Endothelial cell of umbilical vein (primary cell): ENCODE data around the gene THTPA. TPM values are rescaled to one million over a fixed set of nuclear protein-coding genes. Genes with fewer than 3 reads are reported as not detected.

Experiments
- BruUV-seq: library from RNA; stranded (reverse); fragments of 400-500 nt; replicated peaks from 2 replicates; lab custom pipeline; 2021; lab: Mats Ljungman, UMichigan
- CTCF ChIA-PET: fragments of 300-600, 350-600 bp; sonication (Branson Sonifier 250); formaldehyde crosslinking; loops from one replicate; lab custom pipeline; 2021; ENCODE audit warnings: antibody characterized with exemption, inconsistent platforms; lab: Charles Lee
- POLR2A ChIA-PET: fragments of 300-600, 350-600 bp; sonication (Branson Sonifier 250); formaldehyde crosslinking; loops from one replicate; lab custom pipeline; 2021; ENCODE audit warnings: antibody characterized with exemption, inconsistent platforms; lab: Charles Lee
- DNase-seq: peaks from one replicate; pipeline ENCODE4 v3.0.0-alpha.2; 2011; ENCODE audit warnings: low read depth, low spot score
- FAIRE-seq: peaks from 2 replicates; lab custom pipeline; 2011; peaks lifted over from hg19 to GRCh38; lab: Jason Lieb, UNC
- H2AFZ ChIP-seq: 2 replicates; pipeline ENCODE4 v1.6.0; 2012; ENCODE audit warnings: low read depth, low read length, control low read depth, inconsistent platforms
- H3K27ac ChIP-seq: 2 replicates; pipeline ENCODE4 v1.5.1; 2011; ENCODE audit warnings: low read depth, mild to moderate bottlenecking, control low read depth, low read length, moderate library complexity; ENCODE audit not compliant: insufficient read depth
- H3K27me3 ChIP-seq, 2 experiments: 2 replicates each; pipeline versions ENCODE4 v1.6.0 to v1.6.1; 2011; ENCODE audit warnings: low read length in 2 of 2, mixed read lengths in 1 of 2; ENCODE audit not compliant: control insufficient read depth in 2 of 2, insufficient read depth in 2 of 2
- H3K36me3 ChIP-seq, 2 experiments: 2 replicates in 1 of 2; 3 replicates in 1 of 2; pipeline ENCODE4 v1.5.1; 2011; ENCODE audit warnings: low read length in 2 of 2, mild to moderate bottlenecking in 1 of 2, moderate library complexity in 1 of 2; ENCODE audit not compliant: control insufficient read depth in 2 of 2, insufficient read depth in 2 of 2; ENCODE audit errors: extremely low read depth in 1 of 2
- H3K4me1 ChIP-seq: 3 replicates; pipeline ENCODE4 v1.5.1; 2011; ENCODE audit warnings: mild to moderate bottlenecking, low read length; ENCODE audit not compliant: control insufficient read depth, insufficient read depth; ENCODE audit errors: extremely low read depth
- H3K4me2 ChIP-seq: 2 replicates; pipeline ENCODE4 v1.6.1; 2011; ENCODE audit warnings: low read length, control low read depth, mixed read lengths; ENCODE audit not compliant: insufficient read depth
- H3K4me3 ChIP-seq, 3 experiments: fragments of 200-600 bp in 1 of 3; sonication (generic), shearing (Covaris generic) in 1 of 3; replicated peaks in 1 of 3; 2 replicates each; pipeline ENCODE4 v1.5.1; 2011 to 2016; ENCODE audit warnings: control low read depth in 3 of 3, low read length in 3 of 3, mild to moderate bottlenecking in 2 of 3, inconsistent platforms in 1 of 3, low read depth in 1 of 3, moderate library complexity in 1 of 3; ENCODE audit not compliant: insufficient read depth in 1 of 3
- H3K79me2 ChIP-seq: 2 replicates; pipeline ENCODE4 v1.6.0; 2012; ENCODE audit warnings: low read length, inconsistent platforms; ENCODE audit not compliant: control insufficient read depth, insufficient read depth
- H3K9ac ChIP-seq: replicated peaks from 2 replicates; pipeline ENCODE3; 2011; ENCODE audit warnings: low read length, control low read depth; ENCODE audit not compliant: insufficient read depth; ENCODE audit errors: extremely low read depth
- H3K9me1 ChIP-seq: replicated peaks from 3 replicates; pipeline ENCODE4 v1.6.0; 2011; ENCODE audit warnings: mild to moderate bottlenecking, low read length; ENCODE audit not compliant: control insufficient read depth, insufficient read depth; ENCODE audit errors: extremely low read depth
- H3K9me3 ChIP-seq: replicated peaks from 2 replicates; pipeline ENCODE4 v1.5.1; 2012; ENCODE audit warnings: low read length, inconsistent platforms; ENCODE audit not compliant: control insufficient read depth, insufficient read depth
- H4K20me1 ChIP-seq: replicated peaks from 2 replicates; pipeline ENCODE3; 2011; ENCODE audit warnings: mild to moderate bottlenecking, low read length; ENCODE audit not compliant: control insufficient read depth, insufficient read depth; ENCODE audit errors: extremely low read depth
- EZH2 ChIP-seq: IDR thresholded peaks from 2 replicates; pipeline ENCODE4 v1.6.1; 2012; ENCODE audit warnings: borderline replicate concordance, low read depth, mild to moderate bottlenecking, moderate library complexity, low read length, inconsistent platforms; ENCODE audit not compliant: severe bottlenecking
- FOS ChIP-seq: IDR thresholded peaks from 2 replicates; pipeline ENCODE4 v1.6.1; 2011; ENCODE audit warnings: mild to moderate bottlenecking, low read length, moderate library complexity, borderline replicate concordance; ENCODE audit not compliant: insufficient read depth
- GATA2 ChIP-seq: IDR thresholded peaks from 2 replicates; pipeline ENCODE4 v1.7.0; 2011; ENCODE audit warnings: low read depth, mild to moderate bottlenecking, moderate library complexity, mixed read lengths, low read length; ENCODE audit not compliant: insufficient read length, insufficient read depth
- JUN ChIP-seq: IDR thresholded peaks from 2 replicates; pipeline ENCODE4 v1.6.1; 2011; ENCODE audit warnings: borderline replicate concordance, low read depth; ENCODE audit not compliant: insufficient read length, insufficient read depth
- MAX ChIP-seq: IDR thresholded peaks from 2 replicates; pipeline ENCODE4 v1.6.1; 2011; ENCODE audit not compliant: insufficient read depth, insufficient read length
- MYC ChIP-seq: IDR thresholded peaks from one replicate; pipeline ENCODE4 v1.6.1; 2011; ENCODE audit warnings: mild to moderate bottlenecking, low read depth, low read length
- POLR2A ChIP-seq: IDR thresholded peaks from 2 replicates; pipeline ENCODE4 v1.6.1; 2012; ENCODE audit warnings: low read depth, mild to moderate bottlenecking, control low read depth, low read length
- POLR2AphosphoS5 ChIP-seq: IDR thresholded peaks from 2 replicates; pipeline ENCODE4 v1.6.1; 2012; ENCODE audit warnings: low read depth, mild to moderate bottlenecking, control low read depth, low read length, moderate library complexity; ENCODE audit not compliant: insufficient read depth
- dilution Hi-C: fragments of 300-500 bp; cut with MboI; formaldehyde crosslinking; loops from one replicate; pipeline ENCODE4 v1.15.0; 2019; ENCODE audit warnings: low sequenced_read_pairs; ENCODE audit not compliant: extremely low pct_ligation_motif_present
- intact Hi-C: fragments of 100-400 bp; cut with micrococcal nuclease; formaldehyde crosslinking; loops from one replicate; pipeline ENCODE4 v1.10.0; 2022
- polyA plus RNA-seq, 4 experiments: library from polyadenylated mRNA; depleted of rRNA in 3 of 4; stranded (reverse) in 3 of 4; unstranded in 1 of 4; fragments of >200 nt; gene quantifications; 2 replicates each; pipeline versions ENCODE4 v1.2.1 to v1.2.3, GENCODE V29; 2011 to 2012; ENCODE audit warnings: missing spikeins in 1 of 4
- total RNA-seq: library from RNA; stranded (reverse); gene quantifications from 2 replicates; pipeline ENCODE4 v1.2.3, GENCODE V29; 2021
- TF ChIP-seq, protein P1 (sequence below), 2 donors: IDR thresholded peaks; 1 replicate in 1 of 2; 2 replicates in 1 of 2; pipeline ENCODE4 v1.5.1; 2011; ENCODE audit warnings: low read length in 2 of 2, mild to moderate bottlenecking in 2 of 2, moderate library complexity in 2 of 2, control low read depth in 1 of 2, inconsistent platforms in 1 of 2, low read depth in 1 of 2; ENCODE audit not compliant: insufficient read depth in 1 of 2; ENCODE audit errors: extremely low read depth in 1 of 2

Gene THTPA
- total and polyA plus RNA-seq, 2 donors (not counting 3 experiments of a cell fraction or from before 2014, with no cell fraction given): 10.8 to 12.5 TPM

GRCh38 chr14:23572524-23572828 lies 16.4 kb downstream of the THTPA start:
- ChIA-PET POLR2A (no interaction called here), CTCF (interaction anchor here (1.6 to 3.6 kb wide), 2 partner anchors 14 to 16 kb away, joined by 5 to 12 read pairs; no protein-coding TSS in a partner anchor)
- Histone ChIP-seq H3K36me3 (no peaks in the 10 kb centered on the region), H2AFZ (no peak overlapping the region), H3K27me3 (peaks cover 24 to 34% of the 10 kb centered on the region in 2 experiments), H3K9me3 (no peaks in the 10 kb centered on the region), H3K27ac (no peak overlapping the region), H3K4me1 (no peaks in the 10 kb centered on the region), H3K4me2 (no peak overlapping the region), H3K4me3 (no peak overlapping the region), H3K9ac (no peak overlapping the region), H3K79me2 (no peaks in the 10 kb centered on the region), H3K9me1 (no peaks in the 10 kb centered on the region), H4K20me1 (no peaks in the 10 kb centered on the region)
- dilution Hi-C loops (no loop called here), intact Hi-C loops (no loop called here)
- BruUV-seq: no TSS peak
- TF ChIP-seq JUN (no peak), MAX (no peak), GATA2 (no peak), POLR2AphosphoS5 (no peak), FOS (no peak), EZH2 (no peak), MYC (no peak), POLR2A (no peak)
- TF ChIP-seq, protein P1, sequence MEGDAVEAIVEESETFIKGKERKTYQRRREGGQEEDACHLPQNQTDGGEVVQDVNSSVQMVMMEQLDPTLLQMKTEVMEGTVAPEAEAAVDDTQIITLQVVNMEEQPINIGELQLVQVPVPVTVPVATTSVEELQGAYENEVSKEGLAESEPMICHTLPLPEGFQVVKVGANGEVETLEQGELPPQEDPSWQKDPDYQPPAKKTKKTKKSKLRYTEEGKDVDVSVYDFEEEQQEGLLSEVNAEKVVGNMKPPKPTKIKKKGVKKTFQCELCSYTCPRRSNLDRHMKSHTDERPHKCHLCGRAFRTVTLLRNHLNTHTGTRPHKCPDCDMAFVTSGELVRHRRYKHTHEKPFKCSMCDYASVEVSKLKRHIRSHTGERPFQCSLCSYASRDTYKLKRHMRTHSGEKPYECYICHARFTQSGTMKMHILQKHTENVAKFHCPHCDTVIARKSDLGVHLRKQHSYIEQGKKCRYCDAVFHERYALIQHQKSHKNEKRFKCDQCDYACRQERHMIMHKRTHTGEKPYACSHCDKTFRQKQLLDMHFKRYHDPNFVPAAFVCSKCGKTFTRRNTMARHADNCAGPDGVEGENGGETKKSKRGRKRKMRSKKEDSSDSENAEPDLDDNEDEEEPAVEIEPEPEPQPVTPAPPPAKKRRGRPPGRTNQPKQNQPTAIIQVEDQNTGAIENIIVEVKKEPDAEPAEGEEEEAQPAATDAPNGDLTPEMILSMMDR (IDR thresholded peaks at IDR 0.05; ENCODE audit: extremely low read depth in 1 of 2, insufficient read depth in 1 of 2, low read depth in 1 of 2, low read length in 2 of 2): no peak
- no peak for FAIRE-seq
- no peak for DNase-seq
